ENCODE results near the gene TRIB2.

TRIB2 gene

GRCh38 chr2:12754643-12755042 is 37.9 kb downstream of the TRIB2 start:
- DNase-seq, result no peak

DNA sequence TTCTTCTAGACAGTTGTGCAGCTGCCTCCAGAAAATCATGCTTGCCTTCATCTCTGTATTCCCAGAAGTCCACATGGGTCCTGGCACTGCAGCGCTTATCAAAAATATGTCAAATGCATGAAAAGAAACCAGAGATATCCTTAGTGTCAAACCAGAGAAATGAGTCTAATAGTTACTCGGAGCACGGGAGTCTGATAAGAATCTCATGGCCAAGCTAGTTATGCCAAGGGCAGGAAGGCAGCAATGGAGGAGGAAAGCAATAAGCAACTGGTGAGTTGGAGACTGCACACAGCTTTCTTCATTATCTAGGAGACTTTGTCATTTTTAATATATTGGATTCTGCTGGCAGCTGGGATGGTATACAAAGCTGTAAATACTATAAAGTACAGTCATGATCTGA is 38.6 kb downstream of the TRIB2 start:
- no peak for DNase-seq

DNA sequence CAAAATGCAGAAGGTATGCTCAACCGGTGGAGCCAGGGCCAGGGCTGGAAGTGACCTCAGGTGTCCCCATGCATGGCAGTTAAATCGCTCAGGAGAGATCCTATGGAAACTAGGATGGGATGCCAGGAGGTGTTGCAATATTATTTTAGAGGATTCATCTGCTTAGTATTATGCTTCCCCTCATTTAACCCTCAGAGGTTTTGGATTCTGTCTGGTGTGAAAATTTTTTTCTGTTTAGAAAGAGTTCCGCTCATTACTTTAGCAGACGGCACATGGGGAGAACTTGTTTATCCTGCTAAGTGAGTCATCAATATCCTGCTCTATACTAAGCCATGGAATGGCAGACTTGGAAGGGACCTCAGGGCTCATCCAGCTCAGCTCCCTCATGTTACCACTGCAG is 42.5 kb downstream of the TRIB2 start:
- DNase-seq, result no peak

GRCh38 chr2:12761104-12761503 is 44.4 kb downstream of the TRIB2 start:
- no peak for DNase-seq

DNA sequence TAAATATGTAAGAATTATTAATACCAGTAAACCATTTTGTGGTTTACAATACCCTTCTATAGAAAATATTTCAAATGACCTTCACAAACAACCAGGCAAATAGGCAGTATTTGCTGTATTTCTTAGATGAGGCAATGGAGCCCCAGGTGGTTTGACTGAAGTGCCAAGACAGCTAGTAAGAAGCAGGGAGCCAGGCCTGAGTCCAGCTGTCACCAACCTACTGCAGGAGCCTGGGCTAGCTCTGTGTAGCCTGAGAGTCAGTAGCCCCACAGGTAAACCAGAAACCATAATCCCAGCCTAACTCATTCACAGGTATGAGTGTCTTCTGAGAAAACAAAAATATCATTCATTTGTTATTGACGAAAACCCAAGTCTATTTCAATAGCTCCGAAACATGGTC is 45.6 kb downstream of the TRIB2 start:
- no peak for DNase-seq

DNA sequence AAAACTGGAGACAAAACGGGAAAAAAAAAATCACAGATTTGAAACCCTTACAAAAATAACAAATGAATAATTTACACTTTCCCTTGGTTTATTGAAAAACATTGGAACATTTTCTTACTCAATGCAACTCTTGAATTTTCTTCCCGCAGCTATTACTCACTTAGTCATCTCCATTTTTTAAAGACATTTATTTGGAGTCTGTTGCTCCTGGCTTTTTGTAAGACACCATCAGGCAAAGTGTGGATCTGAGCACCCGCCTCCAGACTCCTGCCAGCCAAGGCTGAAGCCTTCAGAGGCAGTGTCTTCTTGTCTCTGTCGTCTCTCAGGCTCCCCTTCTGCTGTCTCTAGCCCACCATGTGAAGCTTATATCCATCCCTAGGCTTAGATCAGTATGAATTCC is 46.2 kb downstream of the TRIB2 start:
- no peak for DNase-seq

DNA sequence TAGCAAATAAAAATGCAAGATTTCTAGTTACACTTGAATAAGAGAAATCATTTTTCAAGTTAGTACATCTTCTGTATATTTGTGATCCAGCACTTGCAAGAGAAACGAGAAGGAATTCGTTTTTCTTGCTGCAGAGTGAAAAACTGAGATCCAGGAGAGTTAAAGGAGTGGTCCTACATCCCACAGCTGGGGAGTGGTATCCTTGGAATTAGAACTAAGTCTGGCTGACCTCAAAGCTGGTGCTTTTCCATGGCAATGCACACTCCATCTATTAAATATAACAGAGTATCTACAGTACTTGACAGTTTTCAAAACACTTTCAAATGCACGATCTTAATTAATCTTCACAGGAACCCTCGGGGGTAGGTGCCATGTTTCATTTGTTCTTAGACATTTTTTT is 46.8 kb downstream of the TRIB2 start:
- DNase-seq, result no peak

DNA sequence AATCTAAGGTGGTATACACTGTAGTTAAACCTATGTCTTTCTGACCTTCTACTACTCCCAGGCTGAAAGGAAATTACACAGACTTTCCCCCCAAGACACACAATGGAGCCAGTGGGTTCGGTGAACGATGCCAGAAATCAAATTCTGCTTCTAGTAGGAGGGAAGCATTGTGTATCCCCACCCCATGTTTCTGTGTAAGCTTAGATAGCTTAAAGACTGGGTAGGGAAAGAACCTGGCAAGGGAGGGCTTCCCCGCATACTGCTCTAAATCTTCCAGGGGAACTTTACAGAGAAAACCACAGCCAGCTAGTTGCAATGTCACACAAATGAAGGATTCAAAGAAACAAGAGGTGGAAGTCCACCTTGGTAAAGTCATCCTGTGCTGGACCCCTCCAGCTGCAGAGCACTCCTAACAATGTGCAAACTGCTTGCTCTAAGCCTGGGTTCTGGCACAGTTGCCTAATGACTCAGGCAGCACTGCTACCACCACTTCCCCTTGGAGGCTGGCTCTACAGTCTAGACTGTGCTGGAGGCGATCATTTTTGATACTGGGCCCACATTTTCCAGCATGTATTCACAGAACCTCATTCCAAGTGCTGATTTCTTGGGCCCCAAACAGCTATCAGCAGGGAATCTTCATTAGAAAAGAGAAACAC is 47.5 kb downstream of the TRIB2 start:
- DNase-seq, result no peak

DNA sequence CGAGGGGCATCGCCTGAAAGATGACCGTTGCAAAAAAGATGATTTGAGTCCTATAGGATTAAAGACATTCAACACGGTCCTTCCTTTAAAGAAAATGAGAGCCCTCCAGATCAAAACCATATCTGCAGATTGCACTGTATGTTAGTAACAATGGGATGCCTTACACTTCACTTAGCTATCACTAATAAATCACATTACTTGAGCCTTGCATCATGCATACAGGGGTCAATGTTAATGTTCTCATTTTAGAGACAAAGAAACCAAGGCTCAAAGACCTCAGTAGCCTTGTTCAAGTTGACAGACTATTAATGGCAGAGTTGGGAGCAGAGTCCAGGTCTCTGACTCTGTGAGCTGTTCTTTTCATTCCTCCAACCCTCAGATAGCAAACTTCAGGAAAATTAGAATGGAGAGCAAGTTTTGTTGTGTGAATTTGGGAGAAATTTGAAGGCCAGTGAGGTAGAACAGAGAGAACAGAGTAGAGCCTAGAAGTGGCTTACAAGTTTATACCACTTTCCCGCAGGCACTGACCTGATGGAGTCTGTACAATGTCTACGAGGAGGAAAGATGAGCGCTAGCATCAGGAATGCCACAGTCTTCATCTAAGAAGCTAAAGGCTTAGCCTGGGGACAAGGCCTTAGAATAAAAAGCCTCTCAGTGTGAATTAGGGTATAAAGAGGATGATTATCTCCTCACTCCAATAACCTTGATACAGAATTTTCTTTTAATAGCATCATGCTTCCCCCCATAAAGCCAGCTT is 48.3 kb downstream of the TRIB2 start:
- DNase-seq, result no peak

GRCh38 chr2:12766421-12766879 is 49.7 kb downstream of the TRIB2 start:
- DNase-seq, result no peak

DNA sequence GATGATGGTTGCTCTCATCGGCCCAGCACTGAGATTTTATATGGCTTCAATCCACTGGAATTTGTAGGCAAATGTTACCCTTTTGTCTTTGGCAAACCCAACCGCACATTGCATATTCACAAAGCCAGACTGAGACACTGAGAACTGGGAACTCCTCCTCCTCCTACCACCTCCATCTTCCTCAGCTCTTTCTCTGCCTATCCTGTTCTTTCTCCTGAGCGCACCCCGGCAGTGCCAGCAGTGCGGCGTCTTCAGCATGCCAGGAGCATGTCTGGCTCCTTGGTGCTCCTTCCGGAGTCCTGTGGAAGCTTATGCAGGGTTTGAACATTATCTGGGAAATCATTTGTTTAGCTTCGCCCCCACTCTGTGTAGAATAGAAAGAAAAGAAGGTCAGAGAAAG is 50.8 kb downstream of the TRIB2 start:
- DNase-seq, result no peak

- DNase-seq, result no peak
These were observed 51.4 kb downstream of the TRIB2 start for GRCh38 chr2:12767996-12768624.

DNA sequence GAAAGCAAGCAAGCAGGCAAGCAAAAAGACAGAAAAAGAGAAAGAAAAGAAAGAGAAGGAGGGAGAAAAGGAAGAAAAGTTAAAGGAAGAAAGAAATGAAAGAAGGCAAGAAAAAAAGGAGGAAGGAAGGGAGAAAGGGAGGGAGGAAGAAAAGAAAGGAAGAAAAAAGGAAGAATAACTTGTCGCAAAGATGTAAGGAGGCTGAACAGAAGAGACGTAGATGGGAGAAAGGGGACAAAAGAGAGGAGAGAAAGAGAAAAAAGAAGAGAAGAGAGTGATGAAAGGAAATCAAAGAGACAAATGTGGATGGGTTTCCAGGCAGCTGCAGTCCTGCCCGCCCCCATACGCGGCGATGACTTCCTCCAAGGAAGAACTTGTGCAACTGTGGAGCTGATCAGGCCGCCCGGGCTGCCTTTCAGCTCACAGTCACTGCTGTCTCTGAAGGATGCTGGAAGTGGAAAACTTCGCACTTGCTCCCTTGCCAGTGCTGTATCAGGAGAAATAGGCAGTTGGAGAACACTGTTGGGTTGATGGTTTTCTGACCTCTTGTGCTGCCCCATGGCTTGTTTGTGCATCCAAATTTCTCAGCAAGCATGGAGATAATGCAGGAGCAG is 52.9 kb downstream of the TRIB2 start:
- peak; percentile 60 for DNase-seq

DNA sequence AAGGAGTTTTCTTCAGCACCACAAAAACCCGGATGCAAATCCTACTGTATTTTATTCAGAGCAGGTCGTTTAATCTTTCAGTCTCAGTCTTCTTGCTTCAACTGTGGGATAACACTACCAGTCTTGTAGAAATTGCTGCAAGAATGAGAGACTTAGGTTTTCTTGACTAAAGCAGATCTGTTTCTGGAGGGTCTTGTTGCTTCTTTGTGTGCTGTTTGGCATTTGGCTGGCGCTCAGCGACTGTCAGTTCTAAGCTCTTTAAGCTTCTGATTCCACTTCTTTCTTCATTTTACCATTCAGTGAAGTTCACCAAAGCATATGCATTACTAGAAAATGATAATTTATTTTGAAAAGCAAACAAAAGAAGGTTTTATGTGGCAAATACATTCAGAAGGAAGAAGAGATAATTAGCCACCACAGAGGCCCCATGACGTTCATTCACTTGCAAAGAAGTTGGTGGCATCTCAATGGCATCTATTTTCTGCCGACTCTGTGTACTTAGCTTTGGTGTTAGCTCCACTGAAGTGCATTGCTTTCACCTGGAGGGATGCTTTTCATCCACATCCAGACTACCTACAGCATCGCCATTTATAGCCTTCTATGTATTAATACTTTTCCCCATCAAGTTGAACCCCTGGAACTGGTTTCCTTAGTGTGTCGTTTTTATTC is 53.7 kb downstream of the TRIB2 start:
- no peak for DNase-seq

DNA sequence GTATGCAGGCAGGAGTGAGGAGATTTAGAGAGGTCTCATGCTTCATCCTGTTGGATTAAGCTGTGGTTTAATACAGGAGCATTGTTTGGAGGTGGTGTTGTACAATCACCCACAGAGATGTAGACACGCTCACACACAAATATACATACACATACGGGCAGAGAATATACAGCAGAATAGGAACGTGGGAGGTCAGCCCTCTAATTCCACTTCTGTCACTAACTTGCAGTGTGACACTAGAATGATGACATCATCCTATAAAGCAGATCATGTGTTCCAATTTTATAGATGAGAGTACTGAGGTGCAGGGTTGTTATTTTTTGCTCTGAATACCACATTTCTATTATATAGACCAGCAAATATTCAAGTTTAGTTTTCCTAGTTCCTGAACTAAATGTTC is 54.4 kb downstream of the TRIB2 start:
- no peak for DNase-seq

DNA sequence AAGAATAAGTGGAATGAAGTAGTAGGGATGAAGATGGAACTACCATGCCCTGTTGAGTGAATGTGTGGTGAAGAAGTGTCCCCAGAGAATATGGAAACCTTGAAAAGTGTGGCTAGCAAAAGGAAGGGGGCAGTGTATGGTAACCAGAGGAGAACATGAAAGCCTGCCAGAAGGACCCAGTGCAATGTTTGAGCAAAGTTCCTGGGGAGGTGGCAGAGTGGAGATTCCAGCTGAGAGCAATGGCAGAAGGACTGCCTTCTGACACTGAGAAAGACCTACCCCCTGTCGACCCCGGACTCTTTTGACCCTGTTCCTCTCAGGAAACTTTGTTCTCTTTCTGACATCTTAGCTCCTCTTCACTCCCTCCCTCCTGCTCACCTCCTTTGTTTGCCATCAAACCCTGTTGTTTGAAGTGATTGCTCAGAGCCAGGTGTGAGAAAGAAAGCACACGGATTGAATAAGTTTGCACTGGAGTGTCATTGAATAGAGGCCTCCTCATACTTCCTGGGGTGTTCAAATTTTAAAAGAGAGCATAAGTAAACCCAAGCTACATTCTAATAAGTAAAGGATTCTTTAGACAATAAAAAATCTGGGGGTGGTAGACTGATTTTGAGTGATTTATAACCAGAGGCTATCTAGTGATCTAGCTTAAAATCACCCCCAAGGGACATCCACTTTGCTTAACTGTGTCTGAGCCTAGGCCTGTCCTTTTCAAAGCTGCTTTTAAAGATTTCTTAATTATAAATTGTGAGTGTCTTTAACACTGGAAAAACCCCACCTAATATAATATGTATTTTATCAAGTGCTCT is 57.1 kb downstream of the TRIB2 start:
- no peak for DNase-seq

DNA sequence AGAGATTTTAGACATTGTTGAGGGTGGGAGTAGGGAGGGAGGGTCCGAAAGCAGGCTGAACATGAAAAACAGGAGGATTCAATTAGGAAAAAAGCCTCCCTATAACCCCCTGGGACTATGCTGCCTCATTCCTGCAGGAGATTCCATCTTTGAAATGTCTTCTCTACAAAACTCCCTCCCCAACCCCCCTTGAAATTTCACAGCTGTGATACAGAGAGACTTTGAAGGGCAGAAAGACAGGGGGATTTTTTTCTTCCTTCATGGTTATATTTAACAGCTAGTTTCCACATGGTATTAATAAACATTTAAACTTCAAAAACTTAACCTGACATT is 57.6 kb downstream of the TRIB2 start:
- DNase-seq, result peak; percentile 35

DNA sequence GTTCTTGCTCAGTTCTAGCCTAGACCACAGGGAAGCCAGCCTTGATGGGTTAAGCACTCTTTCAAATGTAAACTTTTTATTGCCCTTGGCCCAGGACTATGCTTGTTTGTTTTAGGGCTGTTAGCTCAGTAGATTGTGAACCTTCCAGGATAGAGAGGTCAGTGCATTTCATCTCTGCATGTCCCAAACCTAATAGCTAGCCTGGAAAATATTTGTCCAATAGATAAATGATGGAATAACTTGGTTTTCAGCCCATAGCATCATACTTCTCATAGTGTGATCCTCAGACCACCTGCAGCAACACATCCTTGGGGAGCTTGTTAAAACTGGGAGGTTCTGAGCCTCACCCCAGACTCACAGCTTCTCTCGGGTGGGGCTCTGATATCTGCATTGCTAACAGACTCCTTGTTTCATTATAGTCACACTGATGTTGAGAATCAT is 59.8 kb downstream of the TRIB2 start:
- DNase-seq, result peak; percentile 52

DNA sequence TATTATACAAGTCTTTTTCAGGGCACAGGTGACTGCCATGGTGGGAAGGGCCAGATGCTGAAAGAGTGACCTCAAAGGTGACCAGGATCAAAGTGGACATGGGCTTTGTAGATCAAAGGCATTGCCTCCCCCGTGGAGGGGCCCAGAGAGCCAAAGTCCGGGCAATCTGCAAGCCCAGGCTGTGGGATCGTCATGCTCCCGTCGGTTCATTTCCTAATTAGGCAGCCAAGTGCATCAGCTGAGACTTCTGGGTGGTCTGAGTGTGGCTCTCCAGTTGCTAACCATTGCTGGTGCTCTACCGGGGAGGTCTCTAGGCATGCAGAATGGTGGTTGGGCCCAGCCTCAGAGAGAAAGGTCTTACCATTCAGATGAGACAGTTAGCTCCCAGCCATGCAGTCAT is 61.6 kb downstream of the TRIB2 start:
- DNase-seq, result peak; percentile 55

- no peak for DNase-seq
These were observed 62.3 kb downstream of the TRIB2 start for GRCh38 chr2:12778811-12779579.

GRCh38 chr2:12781329-12781728 is 64.6 kb downstream of the TRIB2 start:
- DNase-seq, result no peak

All from right hindlimb (tissue), 1 donor.